Osteocyte (in vitro differentiated cells): Measurements from ENCODE around the gene SPPL2C. TPM values are rescaled to one million over a fixed set of nuclear protein-coding genes. Genes with fewer than 3 reads are reported as not detected.

Source experiments
- DNase-seq: peaks from one replicate; pipeline ENCODE4 v3.0.0; 2021; ENCODE audit warnings: mixed read lengths; ENCODE audit not compliant: unreplicated experiment; ENCODE audit errors: extremely low spot score
- H3K27ac Mint-ChIP-seq: one replicate; pipeline ENCODE4 v1.8.0; 2021; ENCODE audit warnings: mild to moderate bottlenecking, mixed read lengths; ENCODE audit not compliant: unreplicated experiment
- H3K27me3 Mint-ChIP-seq: one replicate; pipeline ENCODE4 v1.8.0; 2021; ENCODE audit warnings: mixed read lengths; ENCODE audit not compliant: unreplicated experiment
- H3K36me3 Mint-ChIP-seq: one replicate; pipeline ENCODE4 v1.8.0; 2021; ENCODE audit warnings: mixed read lengths; ENCODE audit not compliant: unreplicated experiment
- H3K4me1 Mint-ChIP-seq: one replicate; pipeline ENCODE4 v1.8.0; 2021; ENCODE audit warnings: mixed read lengths; ENCODE audit not compliant: unreplicated experiment
- H3K4me3 Mint-ChIP-seq: one replicate; pipeline ENCODE4 v1.8.0; 2021; ENCODE audit warnings: mild to moderate bottlenecking, moderate library complexity, mixed read lengths; ENCODE audit not compliant: unreplicated experiment
- H3K9me3 Mint-ChIP-seq: one replicate; pipeline ENCODE4 v1.8.0; 2021; ENCODE audit warnings: mixed read lengths; ENCODE audit not compliant: unreplicated experiment
- CTCF ChIP-seq: fragments of 200-600 bp; sonication (generic); IDR thresholded peaks from 2 replicates; pipeline ENCODE4 v1.5.0; 2021; ENCODE audit warnings: antibody characterized with exemption, mild to moderate bottlenecking, moderate library complexity
- total RNA-seq: library from RNA; stranded (reverse); gene quantifications from 2 replicates; pipeline ENCODE4 v1.2.1, GENCODE V29; 2021

SPPL2C gene
- total RNA-seq, 1 donor from 2014 or later, result not detected

GRCh38 chr17:45818699-45819098, 26.0 kb upstream of the SPPL2C start:
- no peak for TF ChIP-seq CTCF
- no peaks in the 10 kb centered on the region for H3K4me1 Mint-ChIP-seq
- H3K27ac Mint-ChIP-seq, result no peak overlapping the region
- H3K36me3 Mint-ChIP-seq, result no peaks in the 10 kb centered on the region
- no peak overlapping the region for H3K4me3 Mint-ChIP-seq
- DNase-seq, result no peak
- H3K27me3 Mint-ChIP-seq, result peaks cover 8% of the 10 kb centered on the region
- H3K9me3 Mint-ChIP-seq, result no peaks in the 10 kb centered on the region

- no peak overlapping the region for H3K4me3 Mint-ChIP-seq
- peaks cover 5% of the 10 kb centered on the region for H3K27me3 Mint-ChIP-seq
- H3K9me3 Mint-ChIP-seq, result no peaks in the 10 kb centered on the region
- no peaks in the 10 kb centered on the region for H3K36me3 Mint-ChIP-seq
- H3K27ac Mint-ChIP-seq, result no peak overlapping the region
- DNase-seq, result no peak
- no peaks in the 10 kb centered on the region for H3K4me1 Mint-ChIP-seq
- no peak for TF ChIP-seq CTCF
Measured at GRCh38 chr17:45819632-45820031, 25.0 kb upstream of the SPPL2C start.

GRCh38 chr17:45820052-45820780, 24.5 kb upstream of the SPPL2C start:
- Mint-ChIP-seq H3K36me3 (no peaks in the 10 kb centered on the region), H3K9me3 (no peaks in the 10 kb centered on the region), H3K4me3 (no peak overlapping the region), H3K27me3 (peaks cover 5% of the 10 kb centered on the region), H3K4me1 (no peaks in the 10 kb centered on the region), H3K27ac (no peak overlapping the region)
- no peak for TF ChIP-seq CTCF
- DNase-seq, result no peak

GRCh38 chr17:45821147-45821546, 23.5 kb upstream of the SPPL2C start:
- Mint-ChIP-seq H3K36me3 (no peaks in the 10 kb centered on the region), H3K27me3 (peaks cover 5% of the 10 kb centered on the region), H3K4me3 (no peak overlapping the region), H3K27ac (no peak overlapping the region), H3K4me1 (no peaks in the 10 kb centered on the region), H3K9me3 (no peaks in the 10 kb centered on the region)
- no peak for TF ChIP-seq CTCF
- no peak for DNase-seq

GRCh38 chr17:45823598-45823997, 21.1 kb upstream of the SPPL2C start:
- DNase-seq, result no peak
- no peaks in the 10 kb centered on the region for H3K36me3 Mint-ChIP-seq
- H3K4me1 Mint-ChIP-seq, result no peaks in the 10 kb centered on the region
- no peak for TF ChIP-seq CTCF
- peaks cover 9% of the 10 kb centered on the region for H3K27me3 Mint-ChIP-seq
- H3K27ac Mint-ChIP-seq, result no peak overlapping the region
- H3K9me3 Mint-ChIP-seq, result no peaks in the 10 kb centered on the region
- H3K4me3 Mint-ChIP-seq, result no peak overlapping the region
